CD1c-positive myeloid dendritic cell (primary cell): ENCODE data around the gene ERICH3.
"Not testable (repeated sequence)": the region's sequence is repeated elsewhere in the genome, so short reads cannot be mapped to it uniquely, and the experiment has no call there.

ENCODE experiments used
- DNase-seq: peaks from one replicate; pipeline ENCODE4 v3.0.0-alpha.2; 2016; ENCODE audit errors: extremely low spot score

Gene ERICH3

GRCh38 chr1:74681001-74681400 is 7.4 kb upstream of the ERICH3 start:
- DNase-seq, result no peak

- DNase-seq, result no peak
Measured at GRCh38 chr1:74679811-74680210, 6.2 kb upstream of the ERICH3 start.

DNA sequence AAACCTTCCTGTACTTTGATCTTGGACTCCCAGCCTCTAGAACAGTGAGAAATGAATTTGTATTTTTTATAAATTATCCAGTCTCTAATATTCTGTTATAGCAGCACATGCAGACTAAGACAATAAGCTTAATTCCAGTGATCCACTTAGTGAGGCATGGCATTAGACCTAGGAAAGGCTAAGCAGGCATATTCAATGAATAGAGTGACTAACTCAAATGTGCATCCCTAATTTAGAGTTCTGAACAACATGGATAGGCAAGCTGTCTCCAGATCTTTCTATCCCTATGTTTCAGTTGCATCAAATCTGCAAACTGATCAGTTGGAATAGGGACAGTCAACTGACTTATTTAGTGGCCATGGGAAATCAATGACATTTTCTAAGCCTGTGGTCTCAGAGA is 4.3 kb upstream of the ERICH3 start:
- DNase-seq, result no peak

- DNase-seq, result no peak
Measured at GRCh38 chr1:74674278-74675048, 871 bp upstream of the ERICH3 start.

DNA sequence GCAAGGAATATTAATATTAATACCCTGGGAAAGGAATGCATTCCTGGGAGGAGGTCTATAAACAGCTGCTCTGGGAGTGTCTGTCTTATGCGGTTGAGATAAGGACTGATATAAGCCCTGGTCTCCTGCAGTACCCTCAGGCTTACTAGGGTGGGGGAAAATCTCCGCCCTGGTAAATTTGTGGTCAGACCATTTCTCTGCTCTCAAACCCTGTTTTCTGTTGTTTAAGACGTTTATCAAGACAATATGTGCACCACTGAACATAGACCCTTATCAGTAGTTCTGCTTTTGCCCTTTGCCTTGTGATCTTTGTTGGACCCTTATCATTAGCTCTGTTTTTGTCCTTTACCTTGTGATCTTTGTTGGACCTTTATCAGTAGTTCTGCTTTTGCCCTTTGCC is 2.7 kb downstream of the ERICH3 start:
- not testable (repeated sequence) for DNase-seq

GRCh38 chr1:74654708-74655107 is 18.9 kb downstream of the ERICH3 start:
- no peak for DNase-seq

GRCh38 chr1:74652711-74653139 is 20.9 kb downstream of the ERICH3 start:
- DNase-seq, result no peak

DNA sequence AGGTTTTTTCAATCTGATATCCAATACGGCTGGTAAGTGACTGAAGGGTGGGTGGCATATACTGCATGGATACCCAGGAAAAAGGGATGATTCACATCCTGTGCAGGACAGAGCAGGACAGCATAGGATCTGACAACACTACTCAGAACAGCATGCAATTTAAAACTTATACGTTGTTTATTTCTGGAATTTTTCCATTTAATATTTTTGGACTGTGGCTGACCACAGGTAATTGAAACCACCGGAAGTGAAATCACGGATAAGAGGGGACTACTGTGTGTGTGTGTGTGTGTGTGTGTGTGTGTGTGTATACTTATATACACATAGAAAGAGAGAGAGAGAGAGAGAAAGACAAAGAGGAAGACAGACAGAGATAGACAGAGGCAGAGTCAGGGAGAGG is 23.0 kb downstream of the ERICH3 start:
- no peak for DNase-seq

DNA sequence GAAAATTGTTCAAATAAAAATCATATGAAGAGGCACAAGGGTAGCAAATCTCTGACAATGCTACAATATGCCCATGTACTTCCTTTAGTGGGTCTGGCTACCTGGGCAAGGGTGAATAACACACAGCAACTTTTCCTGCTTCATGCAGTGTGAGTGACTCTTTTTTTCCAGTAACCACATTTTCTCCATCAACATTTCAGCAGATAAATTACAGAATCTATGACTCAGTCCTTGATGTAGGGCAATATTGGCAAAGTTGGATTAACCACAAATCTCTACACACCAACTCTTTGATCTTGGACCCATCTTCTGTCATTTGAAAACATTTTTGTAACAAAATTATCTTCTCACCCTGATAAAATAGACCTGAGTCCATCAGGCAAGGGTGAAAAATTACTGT is 31.7 kb downstream of the ERICH3 start:
- DNase-seq, result no peak

GRCh38 chr1:74641161-74641560 is 32.4 kb downstream of the ERICH3 start:
- DNase-seq, result no peak

GRCh38 chr1:74637296-74637695 is 36.3 kb downstream of the ERICH3 start:
- DNase-seq, result no peak

GRCh38 chr1:74629283-74629682 is 44.3 kb downstream of the ERICH3 start:
- DNase-seq, result no peak

- no peak for DNase-seq
Measured at GRCh38 chr1:74623716-74624115, 49.9 kb downstream of the ERICH3 start.

- DNase-seq, result no peak
Measured at GRCh38 chr1:74620242-74620641, 53.4 kb downstream of the ERICH3 start.

GRCh38 chr1:74618974-74619373 is 54.6 kb downstream of the ERICH3 start:
- DNase-seq, result no peak

DNA sequence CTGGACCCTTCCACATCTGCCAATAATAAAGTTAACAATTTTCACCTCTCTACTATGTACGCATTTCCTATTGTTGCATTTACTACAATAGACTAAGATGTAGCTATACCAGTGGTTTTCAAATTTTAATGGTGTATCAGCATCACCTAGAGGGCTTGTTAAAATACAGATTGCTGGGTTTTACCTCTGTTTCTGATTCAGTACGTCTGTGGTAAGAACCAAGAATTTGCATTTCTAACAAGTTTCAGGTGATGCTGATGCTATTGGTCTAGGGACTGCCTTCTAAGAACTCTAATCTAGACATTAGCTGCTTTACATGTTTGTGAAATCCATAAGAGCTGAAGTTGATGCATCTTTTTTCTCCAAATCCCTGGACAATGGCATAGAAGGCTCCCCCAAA is 59.7 kb downstream of the ERICH3 start:
- DNase-seq, result no peak

DNA sequence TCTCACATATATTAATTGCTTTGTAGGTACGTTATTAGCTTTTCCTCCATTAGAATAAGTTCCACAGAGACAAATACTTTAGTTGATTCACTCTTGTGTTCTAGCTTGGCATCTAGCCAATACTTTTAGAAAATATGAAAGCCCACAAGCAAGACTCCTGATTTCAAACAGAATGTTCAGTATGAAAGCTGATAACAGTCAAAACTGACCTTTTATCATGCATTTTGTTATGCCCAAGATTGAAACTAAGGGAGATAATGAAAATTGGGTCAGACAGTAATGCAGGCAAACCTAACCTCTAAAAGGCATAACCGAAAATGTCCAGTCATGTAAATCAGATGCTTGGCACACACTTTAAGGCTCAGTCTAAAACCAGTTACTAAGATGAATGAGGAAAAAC is 61.7 kb downstream of the ERICH3 start:
- no peak for DNase-seq

DNA sequence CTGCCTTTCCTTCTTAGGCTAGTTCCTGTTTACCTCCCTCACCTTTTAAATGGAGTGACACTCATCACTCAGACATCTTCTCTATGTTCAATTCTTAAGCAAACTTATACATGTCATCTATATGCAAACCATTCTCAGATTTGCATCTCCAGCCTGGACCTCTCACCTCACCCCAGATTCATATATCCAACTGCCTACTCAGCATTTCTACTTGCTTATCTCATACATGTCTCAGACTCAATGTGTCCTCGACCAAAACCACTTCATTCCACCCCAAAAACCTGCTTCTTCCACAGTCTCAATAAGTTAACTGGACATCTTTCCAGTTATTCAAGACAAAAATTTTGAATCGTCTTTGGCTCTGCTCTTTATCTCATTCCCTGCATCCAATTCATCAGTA is 62.6 kb downstream of the ERICH3 start:
- no peak for DNase-seq

DNA sequence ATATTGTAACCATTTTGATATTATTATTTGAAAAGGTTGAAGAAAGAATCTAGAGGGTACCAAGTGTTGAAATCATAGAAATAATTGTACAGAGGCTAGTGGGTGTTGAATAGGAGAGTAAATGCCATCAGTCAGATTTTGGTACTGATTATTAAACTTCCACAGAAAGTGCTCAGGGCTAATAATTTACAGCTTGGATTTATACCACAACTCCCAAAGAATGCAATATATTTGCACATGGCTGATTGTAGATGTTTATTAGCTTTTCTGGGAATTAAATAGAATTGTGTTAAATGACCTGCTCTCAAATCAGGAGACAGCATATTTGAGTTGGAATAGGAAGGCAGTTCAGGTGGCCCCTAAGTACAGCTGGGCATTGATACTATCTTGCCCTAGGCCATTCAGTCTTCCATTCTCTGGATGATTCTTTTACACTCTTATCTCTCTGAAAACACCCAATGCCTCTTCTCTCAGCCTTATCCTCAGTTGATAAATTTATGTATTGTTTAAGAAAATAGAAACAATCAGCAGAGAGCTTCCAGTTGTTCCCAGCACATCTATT is 63.7 kb downstream of the ERICH3 start:
- DNase-seq, result no peak

DNA sequence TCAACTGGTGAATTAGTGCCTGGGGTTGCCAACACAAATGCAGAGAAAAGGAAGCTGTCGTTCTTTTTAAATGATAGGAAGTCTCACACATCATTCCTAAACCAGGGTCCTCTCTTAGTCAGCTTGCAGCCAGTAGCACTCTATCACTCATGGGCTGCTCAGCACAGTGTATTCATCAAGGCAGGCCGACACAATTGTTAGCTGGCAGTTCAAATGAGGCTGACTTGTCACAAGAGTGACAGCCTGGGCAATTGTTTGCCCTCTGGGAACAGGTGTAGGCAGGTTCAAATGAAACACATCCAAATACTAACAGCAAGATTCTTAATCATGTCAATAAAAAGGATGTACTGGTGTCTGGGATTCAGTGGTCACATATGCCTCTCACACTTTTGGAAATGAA is 76.9 kb downstream of the ERICH3 start:
- DNase-seq, result no peak

DNA sequence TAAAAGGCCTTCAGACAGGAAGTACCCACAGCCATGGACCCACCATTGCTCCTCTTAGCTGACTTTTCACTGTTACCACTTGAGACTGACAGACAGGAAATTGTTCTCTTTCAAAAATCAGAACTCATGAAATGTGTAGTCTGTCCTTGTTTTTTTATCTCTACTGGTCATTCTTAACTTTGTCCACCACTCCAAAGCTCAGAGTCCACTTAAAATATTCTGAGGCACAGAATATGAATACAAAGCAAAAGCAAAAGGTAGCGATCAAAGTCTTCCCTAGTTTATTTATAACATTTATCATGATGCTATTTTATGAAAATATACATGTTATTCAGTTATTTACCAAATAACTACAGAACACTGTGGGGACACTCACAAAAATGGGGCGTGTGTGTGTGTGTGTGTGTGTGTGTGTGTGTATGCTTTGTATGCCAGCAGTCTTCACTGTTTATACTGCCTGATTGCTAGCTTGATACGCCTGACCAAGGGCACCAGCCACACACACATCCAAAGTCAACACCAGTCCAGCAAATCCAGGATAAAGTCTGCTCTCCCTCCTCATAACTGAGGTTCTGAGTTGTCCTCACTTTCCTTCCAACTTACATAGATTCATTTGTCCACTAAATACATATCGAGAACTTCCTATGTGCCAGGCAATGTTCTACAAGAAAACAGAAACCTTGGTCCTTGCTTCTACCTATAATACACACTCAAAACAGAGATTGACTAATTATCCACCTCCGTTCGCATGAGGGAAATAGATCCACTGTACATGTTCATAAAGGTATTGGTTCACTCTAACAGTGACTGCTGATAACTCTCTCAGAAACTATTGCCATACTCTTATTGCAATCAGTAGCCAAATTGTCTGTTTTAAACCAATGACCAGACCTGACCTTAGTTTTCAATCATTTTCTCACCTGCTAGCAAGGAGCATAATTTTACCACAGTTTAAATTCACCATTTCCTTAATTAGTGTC is 79.4 kb downstream of the ERICH3 start:
- DNase-seq, result no peak

- DNase-seq, result no peak
Measured at GRCh38 chr1:74592580-74593355, 80.8 kb downstream of the ERICH3 start.
